CD4-positive, alpha-beta T cell treated with Interleukin-2 at 100 ng/mL for 4 hours (primary cell): ENCODE results near the gene DGCR8.
A peak's percentile ranks its signal among the peaks of the same experiment; 100 is the strongest.

Source experiments
- DNase-seq: peaks from one replicate; pipeline ENCODE4 v3.0.0-alpha.2; 2020; ENCODE audit warnings: low spot score

DGCR8 gene

DNA sequence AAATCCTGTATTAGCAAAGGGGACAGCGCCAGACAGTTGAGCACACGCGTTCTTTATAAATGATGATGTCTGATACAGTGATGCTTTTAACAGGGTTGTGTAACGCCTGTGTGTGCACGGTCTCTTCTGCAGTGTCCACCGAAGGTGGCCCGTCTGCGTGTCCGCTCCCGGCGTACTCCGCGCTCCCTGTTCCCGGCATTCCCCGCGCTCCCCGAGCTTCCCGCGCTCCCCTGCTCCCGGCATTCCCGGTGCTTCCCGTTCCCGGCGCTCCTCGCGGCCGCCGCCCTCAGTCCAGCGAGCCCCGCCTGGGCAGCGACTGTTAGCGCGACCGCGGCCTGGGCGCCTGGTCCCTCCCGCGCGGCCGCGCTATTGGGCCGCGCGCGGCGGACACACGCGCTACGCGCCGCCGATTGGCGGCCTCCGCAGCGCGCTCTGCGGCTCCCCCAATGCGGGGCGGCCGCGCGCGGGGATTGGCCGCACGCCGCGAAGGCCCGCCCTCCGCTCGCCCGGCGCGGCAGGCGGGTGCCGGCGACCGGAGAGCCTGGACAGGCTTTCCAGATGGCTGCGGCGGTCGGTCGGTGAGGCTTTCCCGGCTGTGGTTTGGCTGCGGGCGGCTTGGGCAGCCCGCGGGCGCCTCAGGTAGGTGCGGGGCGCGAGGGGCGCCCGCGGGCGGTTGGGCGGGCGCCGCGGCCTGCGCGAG lies at the start of gene DGCR8:
Gene DGCR8 (plus strand): TSS at position 497 of the 700 bp plus-strand sequence. CDS start 5,723 bp downstream, outside the sequence.
- peak; percentile 60 for DNase-seq

DNA sequence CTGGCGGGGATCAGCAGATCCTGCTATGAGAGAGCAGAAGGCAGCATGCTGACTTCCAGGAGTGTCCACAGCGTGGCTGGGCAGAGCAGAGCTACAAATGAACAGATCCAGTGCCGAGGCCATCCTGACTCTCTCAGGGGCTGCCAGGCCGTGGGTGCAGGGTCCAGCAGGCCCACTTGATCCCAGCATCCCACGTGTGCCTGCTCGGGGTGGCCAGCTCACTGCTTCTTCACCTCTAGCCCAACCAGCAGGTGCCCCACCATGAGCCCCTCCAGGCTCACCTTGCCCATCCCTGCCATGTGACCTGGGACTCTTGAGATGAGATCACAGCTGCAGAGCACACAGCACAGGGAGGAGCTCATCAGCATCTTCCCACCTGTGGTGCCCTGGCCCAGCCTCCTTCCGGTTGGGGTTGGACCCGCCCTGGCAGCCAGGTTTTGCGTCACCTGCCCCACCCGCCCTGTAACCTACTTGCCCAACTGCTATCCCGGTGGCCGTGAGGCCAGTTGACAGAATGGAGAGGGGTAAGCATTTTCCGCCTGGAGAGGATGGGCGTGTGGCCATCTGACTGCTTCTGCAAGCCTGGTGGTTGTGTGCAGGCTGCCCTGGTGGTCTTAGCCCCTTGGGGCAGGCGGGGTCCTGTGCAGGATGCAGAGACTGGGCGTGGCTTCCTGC lies 48.2 kb upstream of the DGCR8 start:
- peak; percentile 55 for DNase-seq

DNA sequence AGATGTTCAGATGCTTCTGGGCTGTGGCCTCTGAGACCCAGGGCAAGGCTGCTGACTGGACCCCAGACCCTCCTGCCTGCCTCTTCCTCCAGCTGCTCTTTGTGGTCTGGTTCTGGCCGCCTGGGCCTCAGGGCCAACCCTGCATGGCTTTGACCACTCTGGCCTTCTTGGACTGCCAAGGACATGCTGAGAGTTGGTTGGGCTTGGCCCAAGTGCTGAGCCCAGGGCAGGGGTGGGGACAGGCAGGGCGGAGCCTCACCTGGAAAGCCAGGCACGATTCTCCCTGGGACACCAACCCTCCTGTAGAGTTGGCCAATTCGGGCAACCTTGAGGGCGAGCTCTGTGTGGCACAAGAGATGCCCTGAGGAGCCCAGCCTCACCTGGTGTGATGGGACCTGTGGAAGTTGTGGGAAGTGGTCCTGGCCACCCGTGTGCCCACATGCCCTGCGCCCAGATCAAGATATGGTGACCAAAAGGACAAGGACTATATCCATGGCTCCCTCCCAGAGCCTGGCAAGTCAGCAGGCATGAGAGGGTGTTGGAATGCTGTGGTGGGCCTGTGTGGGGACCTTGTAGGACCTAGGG lies 47.5 kb upstream of the DGCR8 start:
- DNase-seq: no peak

DNA sequence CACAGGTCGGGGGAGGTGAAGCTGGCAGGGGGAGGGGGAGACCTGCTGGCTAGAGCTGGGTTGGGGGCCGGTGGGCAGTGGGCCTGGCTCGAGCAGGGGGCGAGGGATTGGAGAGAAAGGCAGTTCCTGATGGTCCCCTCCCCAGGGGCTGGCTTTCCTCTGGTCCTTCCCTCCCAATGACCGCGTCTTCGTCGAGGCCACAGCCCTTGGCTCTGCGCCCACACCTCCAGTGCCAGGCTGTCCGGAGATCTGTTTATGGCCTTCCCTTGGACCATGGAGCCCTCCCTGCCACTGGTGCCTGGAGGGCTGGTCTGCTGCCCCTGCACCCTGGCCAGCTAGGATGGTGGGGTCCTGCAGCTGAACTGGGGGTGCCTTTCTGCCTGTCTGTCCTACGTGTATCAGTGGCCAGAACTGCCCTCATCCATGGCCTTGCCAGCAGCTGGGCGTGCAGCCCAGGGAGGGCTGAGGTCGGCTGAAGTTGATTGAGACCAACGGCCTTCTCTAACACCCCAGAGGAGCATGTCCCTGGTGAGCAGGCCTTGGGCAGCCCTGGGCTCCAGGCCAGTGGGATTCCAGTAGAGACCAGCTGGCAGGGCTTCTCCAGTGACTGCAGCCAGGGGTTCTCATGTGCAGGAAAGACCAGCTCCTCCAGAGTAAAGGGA lies 46.9 kb upstream of the DGCR8 start:
- no peak for DNase-seq

DNA sequence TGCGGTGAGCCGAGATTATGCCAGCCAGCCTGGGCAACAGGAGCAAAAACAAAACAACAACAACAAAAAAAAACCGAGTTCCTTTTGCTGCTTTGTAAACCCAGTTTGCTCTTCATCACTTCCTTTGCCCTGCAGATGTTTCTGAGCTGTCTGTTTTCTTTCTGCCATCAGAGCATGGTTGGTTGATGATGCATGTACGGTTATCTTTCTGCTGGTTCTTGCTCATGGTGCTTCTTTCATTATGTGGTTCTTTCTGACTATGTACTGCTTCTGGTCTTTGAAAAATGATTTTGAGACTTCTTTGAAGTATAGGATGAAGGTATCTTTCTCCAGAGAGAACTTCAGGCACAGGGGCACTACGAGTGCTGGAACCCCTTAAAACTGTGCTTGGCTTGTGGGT lies 45.9 kb upstream of the DGCR8 start:
- no peak for DNase-seq

GRCh38 chr22:20035375-20036083 lies 44.5 kb upstream of the DGCR8 start:
- DNase-seq: no peak

- no peak for DNase-seq
Measured at GRCh38 chr22:20036084-20036482, 44.0 kb upstream of the DGCR8 start.

DNA sequence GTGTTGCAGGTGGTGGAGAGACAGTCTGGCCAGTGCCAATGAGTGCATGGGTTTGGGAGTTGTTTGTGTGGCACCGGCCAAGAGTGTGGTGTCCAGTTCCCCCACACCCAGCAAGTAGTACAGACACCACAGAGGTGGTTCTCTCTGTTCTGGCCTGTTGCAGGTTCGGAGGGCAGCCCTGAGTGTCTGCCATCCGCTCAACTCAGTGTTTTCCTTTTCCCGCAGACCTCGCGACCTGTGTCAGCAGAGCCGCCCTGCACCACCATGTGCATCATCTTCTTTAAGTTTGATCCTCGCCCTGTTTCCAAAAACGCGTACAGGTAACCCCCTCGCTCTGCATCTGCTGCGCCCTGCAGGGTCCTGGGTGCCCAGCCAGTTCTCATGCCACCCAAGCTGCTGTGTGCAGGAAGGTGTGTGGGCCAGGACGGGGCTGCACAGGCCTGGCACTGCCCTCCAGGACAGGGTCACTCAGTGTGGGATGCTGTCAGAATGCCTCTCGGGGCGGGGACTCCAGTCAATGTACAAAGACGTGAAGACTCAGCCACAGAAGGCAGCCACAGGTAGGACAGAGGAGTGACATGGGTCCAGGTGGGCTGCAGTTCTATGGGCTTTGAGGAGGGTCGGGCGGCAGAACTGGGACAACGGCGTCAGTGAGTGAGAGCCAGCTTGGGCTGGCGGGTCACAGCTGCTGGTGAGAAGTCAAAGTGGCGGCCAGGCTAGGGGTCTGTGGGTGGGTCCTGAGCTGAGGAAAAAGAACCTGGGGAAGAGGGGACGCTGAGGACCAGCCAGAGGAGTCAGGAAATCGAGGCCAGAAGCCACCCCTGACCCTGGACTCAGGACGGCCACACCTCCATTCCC lies 43.3 kb upstream of the DGCR8 start:
- no peak for DNase-seq

DNA sequence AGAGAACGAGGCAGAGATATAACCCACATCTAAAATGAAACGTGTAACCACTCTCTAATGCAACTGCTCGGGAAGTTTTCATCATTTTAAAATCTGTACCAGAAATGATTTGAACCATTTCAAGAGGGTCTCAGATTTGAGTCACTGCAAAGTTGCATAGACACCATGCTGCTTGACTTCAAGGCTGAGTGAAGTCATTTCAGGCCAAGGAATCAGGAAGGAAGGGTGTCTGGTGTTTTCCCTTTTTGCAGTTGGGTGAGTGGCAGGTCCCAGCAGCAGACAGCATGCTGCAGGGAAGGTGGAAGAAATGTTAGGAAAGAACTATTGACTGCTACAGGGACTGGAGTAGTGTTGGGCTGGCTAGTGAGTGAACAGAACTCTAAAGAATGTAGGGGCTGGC lies 42.6 kb upstream of the DGCR8 start:
- DNase-seq: no peak

DNA sequence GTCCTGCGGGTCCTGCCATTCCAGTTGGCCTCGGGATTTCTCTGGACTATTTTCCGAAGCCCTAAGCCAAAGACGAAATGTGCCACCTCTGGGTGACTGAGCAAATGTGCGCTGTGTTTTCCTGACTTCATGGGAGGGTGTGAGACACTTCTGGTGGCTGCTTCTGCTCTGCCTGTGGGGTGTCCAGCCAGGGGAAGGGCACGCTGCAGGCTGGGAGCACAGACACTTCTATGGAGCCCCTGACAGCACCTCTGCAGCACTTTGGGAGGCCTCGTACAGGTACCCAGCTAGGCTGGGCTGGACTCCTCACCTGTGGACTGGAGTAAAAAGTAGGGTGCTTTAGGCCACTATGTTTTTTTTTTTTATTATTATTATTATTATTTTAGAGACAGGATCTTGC lies 41.5 kb upstream of the DGCR8 start:
- DNase-seq: no peak

GRCh38 chr22:20039683-20040325 lies 40.2 kb upstream of the DGCR8 start:
- DNase-seq: no peak

GRCh38 chr22:20040327-20041200 lies 39.5 kb upstream of the DGCR8 start:
- DNase-seq: no peak

DNA sequence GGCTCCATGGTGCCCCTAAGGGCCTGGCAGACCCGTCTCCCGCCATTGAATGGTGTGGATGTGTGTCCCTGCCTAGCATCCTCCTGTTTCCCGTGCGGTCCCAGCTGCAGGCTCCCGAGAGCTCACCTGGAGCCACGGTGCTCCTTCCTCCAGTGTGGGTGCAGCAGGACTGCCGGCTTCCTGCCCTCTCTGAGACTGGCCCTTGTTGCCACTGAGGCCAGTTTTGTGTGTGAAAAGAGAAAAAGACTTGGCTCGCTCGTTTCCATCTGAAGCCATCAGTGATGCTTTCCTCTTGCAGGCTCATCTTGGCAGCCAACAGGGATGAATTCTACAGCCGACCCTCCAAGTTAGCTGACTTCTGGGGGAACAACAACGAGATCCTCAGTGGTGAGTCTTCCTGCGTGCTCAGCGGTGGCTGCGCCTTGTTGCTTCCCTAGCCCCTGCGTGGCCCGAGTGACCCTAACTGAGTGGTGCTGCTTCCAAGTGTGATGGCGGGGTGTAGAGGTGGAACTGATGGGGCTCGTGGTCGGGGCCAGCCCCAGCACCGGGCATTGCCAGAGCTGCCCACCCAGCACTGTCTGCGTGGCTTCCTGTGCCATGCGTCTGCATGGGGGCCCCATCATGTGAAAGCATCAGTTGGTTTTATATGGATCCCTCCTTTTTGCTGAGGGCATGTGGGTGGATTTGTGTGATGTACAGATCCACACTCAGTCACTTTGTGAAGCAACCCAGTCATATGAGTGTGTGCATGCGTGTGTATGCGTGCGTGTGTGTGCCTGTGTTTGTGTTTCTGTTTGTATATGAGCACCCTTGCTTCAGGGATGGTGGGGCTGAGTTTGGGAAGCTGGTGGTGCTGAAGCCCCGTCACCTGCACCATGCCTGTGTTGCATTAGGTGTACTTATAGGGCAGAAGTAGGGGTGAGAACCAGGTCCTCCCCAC lies 36.7 kb upstream of the DGCR8 start:
- no peak for DNase-seq

GRCh38 chr22:20043997-20044342 lies 36.1 kb upstream of the DGCR8 start:
- no peak for DNase-seq

DNA sequence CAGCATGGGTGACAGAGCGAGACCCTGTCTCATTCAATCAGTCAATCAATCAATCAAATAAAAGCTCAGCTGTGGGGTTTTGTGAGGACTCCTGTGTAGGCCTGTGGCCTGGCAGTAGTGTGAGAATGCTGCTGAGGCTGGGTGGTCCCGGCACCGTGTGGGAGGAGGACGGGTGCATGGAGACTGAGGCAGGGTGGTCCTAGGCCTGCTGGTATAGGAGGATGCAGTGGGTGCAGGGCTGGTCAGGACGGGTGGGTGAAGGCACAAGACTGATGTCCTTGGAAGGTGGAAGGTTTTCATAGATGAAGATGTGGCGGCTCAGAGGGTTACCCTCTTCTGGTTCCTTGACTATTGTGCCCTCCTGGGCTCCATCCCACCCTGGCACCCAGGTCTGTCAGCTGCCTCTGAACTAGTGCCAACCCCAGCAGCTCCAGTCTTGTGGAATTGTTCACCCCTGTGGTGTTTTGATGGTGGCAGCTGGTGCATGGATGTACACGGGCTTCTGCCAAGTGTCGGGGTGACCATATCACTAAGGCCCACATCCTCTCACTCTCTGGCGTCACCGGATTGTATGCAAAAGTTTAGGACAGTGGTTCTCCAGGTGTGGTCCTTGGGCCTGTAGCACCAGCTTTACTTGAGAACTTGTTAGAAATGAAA lies 35.4 kb upstream of the DGCR8 start:
- no peak for DNase-seq

GRCh38 chr22:20046730-20047129 lies 33.3 kb upstream of the DGCR8 start:
- DNase-seq: no peak

- DNase-seq: no peak
Measured at GRCh38 chr22:20051927-20052308, 28.1 kb upstream of the DGCR8 start.
